ENCODE data around the gene NOTCH1.

NOTCH1 gene

DNA sequence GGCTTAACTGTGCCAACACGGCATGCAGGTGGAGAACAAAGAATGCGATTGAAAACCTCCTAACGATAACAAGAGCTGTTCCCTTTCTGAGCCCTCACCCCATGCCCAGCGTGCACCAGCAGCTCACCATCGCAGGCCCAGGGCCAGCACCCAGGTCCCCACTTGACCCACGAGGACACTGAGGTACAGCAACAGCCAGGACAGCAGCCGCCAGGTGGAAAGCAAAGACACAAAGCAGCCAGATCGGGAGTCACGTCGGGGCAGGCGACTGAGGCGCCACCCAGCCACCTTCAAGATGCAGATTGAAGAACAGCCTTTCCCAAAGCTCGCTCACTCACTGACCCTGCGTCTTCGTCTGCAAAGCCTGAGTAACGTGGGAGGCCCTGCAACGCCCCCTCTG, 56.1 kb downstream of the NOTCH1 start:
- H3K36me3 ChIP-seq (ENCODE audit: low read length), result no peaks in the 10 kb centered on the region

DNA sequence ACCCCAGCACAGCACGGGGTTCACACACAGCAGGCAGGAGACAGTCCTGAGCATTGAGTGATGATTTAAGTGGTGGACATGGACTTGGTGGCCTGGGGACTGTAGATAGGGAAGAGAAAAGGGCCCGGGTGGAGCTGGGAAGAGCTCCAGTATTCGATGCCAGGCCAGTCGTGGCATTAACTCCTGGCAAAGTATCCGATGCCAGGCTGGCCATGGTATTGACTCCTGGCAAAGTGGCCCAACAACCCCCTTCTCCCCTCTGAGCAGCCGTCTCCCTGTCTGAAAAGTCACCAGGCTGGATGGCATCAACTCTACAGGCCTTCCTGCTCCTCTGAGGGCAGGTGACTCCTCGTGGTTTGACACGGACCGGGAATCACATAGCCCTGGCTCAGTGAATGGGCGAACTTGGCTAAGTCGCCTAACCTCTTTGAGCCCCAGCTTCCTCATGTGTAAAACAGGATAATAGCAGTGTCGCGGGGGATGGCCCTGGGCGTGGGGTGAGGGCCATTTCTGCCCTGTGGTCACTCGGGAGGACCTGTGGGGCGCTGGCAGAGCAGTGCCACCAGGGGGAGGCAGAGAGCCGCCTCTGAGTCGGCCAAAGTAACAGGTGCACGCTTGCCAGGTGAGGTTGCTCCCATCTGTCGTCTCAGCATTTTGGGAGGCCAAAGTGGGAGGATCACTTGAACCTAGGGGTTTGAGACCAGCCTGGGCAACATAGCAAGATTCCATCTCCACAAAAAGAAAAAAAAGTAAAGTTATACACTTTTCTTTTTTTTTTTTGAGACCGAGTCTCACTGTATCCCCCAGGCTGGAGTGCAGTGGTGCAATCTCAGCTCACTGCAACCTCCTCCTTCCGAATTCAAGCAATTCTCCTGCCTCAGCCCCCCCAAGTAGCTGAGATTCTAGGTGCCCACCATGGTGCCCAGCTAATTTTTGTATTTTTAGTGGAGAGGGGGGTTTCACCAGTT, 57.3 kb downstream of the NOTCH1 start:
- Histone ChIP-seq H3K79me2 (ENCODE audit: insufficient read depth, low read length) (no peaks in the 10 kb centered on the region), H3K9ac (ENCODE audit: low read length) (no peak overlapping the region), H3K9me3 (ENCODE audit: insufficient read depth, low read length) (no peaks in the 10 kb centered on the region), H3F3A (ENCODE audit: insufficient read depth) (no peaks in the 10 kb centered on the region), H4K20me1 (ENCODE audit: low read depth, low read length) (no peaks in the 10 kb centered on the region), H3K27me3 (ENCODE audit: low read length) (no peaks in the 10 kb centered on the region), H2AFZ (ENCODE audit: low read depth, low read length, severe bottlenecking) (no peak overlapping the region), H3K4me2 (ENCODE audit: low read depth, low read length, poor library complexity, severe bottlenecking) (no peak overlapping the region), H3K9me2 (replicated peaks; ENCODE audit: insufficient read depth, low read length) (no peaks in the 10 kb centered on the region), H3K36me3 (ENCODE audit: low read length) (no peaks in the 10 kb centered on the region), H3K27ac (ENCODE audit: low read depth, low read length) (no peak overlapping the region), H3K4me3 (ENCODE audit: insufficient read depth, low read length, poor library complexity, severe bottlenecking) (no peak overlapping the region)
- TF ChIP-seq EZH2phosphoT487 (conservative IDR thresholded peaks at IDR 0.05; ENCODE audit: low read length), result no peak
- TF ChIP-seq, protein P1, sequence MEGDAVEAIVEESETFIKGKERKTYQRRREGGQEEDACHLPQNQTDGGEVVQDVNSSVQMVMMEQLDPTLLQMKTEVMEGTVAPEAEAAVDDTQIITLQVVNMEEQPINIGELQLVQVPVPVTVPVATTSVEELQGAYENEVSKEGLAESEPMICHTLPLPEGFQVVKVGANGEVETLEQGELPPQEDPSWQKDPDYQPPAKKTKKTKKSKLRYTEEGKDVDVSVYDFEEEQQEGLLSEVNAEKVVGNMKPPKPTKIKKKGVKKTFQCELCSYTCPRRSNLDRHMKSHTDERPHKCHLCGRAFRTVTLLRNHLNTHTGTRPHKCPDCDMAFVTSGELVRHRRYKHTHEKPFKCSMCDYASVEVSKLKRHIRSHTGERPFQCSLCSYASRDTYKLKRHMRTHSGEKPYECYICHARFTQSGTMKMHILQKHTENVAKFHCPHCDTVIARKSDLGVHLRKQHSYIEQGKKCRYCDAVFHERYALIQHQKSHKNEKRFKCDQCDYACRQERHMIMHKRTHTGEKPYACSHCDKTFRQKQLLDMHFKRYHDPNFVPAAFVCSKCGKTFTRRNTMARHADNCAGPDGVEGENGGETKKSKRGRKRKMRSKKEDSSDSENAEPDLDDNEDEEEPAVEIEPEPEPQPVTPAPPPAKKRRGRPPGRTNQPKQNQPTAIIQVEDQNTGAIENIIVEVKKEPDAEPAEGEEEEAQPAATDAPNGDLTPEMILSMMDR (IDR thresholded peaks at IDR 0.05; ENCODE audit: insufficient read depth, low read length, poor library complexity, severe bottlenecking), result peak; percentile 93

More for the DNA sequence above, 56.1 kb downstream of the NOTCH1 start:
- Histone ChIP-seq H3K9me2 (replicated peaks; ENCODE audit: insufficient read depth, low read length) (no peaks in the 10 kb centered on the region), H3K27me3 (ENCODE audit: low read length) (no peaks in the 10 kb centered on the region), H3K79me2 (ENCODE audit: insufficient read depth, low read length) (no peaks in the 10 kb centered on the region), H3K9me3 (ENCODE audit: insufficient read depth, low read length) (no peaks in the 10 kb centered on the region), H3K4me2 (ENCODE audit: low read depth, low read length, poor library complexity, severe bottlenecking) (no peak overlapping the region), H3F3A (ENCODE audit: insufficient read depth) (no peaks in the 10 kb centered on the region), H3K4me3 (ENCODE audit: insufficient read depth, low read length, poor library complexity, severe bottlenecking) (no peak overlapping the region), H3K9ac (ENCODE audit: low read length) (no peak overlapping the region), H4K20me1 (ENCODE audit: low read depth, low read length) (no peaks in the 10 kb centered on the region), H2AFZ (ENCODE audit: low read depth, low read length, severe bottlenecking) (no peak overlapping the region), H3K27ac (ENCODE audit: low read depth, low read length) (no peak overlapping the region)
- no peak for TF ChIP-seq EZH2phosphoT487 (conservative IDR thresholded peaks at IDR 0.05; ENCODE audit: low read length)
- TF ChIP-seq, protein P1 (IDR thresholded peaks at IDR 0.05; ENCODE audit: insufficient read depth, low read length, poor library complexity, severe bottlenecking), result no peak

DNA sequence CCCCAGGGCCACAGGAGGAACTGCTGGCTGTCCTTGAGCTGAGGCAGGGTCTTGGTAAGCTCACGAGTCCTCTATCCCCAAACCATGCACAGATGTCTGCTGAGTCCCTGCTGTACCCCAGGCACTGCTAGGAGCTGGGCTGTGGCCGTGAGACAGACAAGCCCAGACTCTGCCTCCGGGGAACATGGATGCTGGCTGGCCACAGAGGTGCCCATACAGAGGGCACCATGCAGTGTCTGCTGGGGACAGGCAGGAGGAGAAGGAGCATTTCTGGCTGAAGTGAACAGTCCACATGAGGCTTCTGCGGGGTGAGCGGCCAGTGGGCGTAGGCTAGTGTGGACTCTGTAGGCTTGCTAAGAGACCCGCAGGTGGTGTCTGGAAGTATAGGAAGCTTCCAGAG, 58.2 kb downstream of the NOTCH1 start:
- Histone ChIP-seq H3K27ac (ENCODE audit: low read depth, low read length) (no peak overlapping the region), H3K27me3 (ENCODE audit: low read length) (no peaks in the 10 kb centered on the region)

More for the DNA sequence above, 58.2 kb downstream of the NOTCH1 start:
- Histone ChIP-seq H3K79me2 (ENCODE audit: insufficient read depth, low read length) (no peaks in the 10 kb centered on the region; the same call in 1 of the 2 replicates), H3F3A (ENCODE audit: insufficient read depth) (no peaks in the 10 kb centered on the region), H3K9ac (ENCODE audit: low read length) (no peak overlapping the region), H3K9me3 (ENCODE audit: insufficient read depth, low read length) (no peaks in the 10 kb centered on the region), H3K4me2 (ENCODE audit: low read depth, low read length, poor library complexity, severe bottlenecking) (no peak overlapping the region), H3K36me3 (ENCODE audit: low read length) (no peaks in the 10 kb centered on the region), H2AFZ (ENCODE audit: low read depth, low read length, severe bottlenecking) (no peak overlapping the region), H3K9me2 (replicated peaks; ENCODE audit: insufficient read depth, low read length) (no peaks in the 10 kb centered on the region), H3K4me3 (ENCODE audit: insufficient read depth, low read length, poor library complexity, severe bottlenecking) (no peak overlapping the region), H4K20me1 (ENCODE audit: low read depth, low read length) (no peaks in the 10 kb centered on the region)
- TF ChIP-seq, protein P1 (IDR thresholded peaks at IDR 0.05; ENCODE audit: insufficient read depth, low read length, poor library complexity, severe bottlenecking), result no peak
- TF ChIP-seq EZH2phosphoT487 (conservative IDR thresholded peaks at IDR 0.05; ENCODE audit: low read length), result no peak
